ENCODE measurements around the gene DEFB131B.
A peak's percentile ranks its signal among the peaks of the same experiment; 100 is the strongest.
"Not testable (repeated sequence)": the region's sequence is repeated elsewhere in the genome, so short reads cannot be mapped to it uniquely, and the experiment has no call there.

The DEFB131B gene

DNA sequence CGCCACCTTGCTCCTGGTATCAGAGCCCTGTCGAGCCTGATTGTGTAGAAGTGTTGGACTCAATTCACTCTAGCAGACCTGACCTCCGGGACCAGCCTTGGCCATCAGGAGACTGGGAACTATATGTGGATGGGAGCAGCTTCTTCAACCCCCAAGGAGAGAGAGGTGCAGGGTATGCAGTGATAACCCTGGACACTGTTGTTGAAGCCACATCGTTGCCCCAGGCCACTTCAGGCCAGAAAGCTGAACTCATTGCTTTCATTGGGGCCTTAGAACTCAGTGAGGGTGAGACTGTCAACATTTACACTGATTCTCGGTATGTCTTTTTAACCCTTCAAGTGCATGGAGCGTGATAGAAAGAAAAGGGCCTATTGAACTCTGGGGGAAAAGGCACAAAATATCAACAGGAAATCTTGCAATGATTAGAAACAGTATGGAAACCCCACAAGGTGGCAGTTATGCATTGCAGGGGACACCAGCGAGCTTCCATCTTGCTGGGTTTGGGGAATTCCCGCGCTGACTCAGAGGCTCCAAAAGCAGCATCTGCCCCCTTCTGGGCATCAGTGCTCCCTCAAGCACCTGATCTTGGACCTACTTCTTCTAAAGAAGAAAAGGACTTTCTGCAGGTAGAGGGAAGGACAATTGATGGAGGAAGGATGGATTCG is 33.2 kb downstream of the DEFB131B start:
- DNase-seq, result not testable (repeated sequence)

DNA sequence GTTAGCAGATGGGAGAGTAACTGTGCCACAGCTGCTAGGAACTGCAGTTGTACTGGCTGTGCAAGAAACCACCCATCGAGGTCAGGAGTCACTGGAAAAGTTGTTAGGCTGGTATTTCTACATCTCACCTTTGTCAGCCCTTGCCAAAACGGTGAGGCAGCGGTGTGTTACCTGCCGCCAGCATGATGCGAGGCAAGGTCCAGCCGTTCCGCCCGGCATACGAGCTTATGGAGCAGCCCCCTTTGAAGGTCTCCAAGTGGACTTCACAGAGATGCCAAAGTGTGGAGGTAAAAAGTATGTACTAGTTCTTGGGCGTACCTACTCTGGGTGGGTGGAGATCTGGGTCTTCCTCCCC is 33.7 kb downstream of the DEFB131B start:
- not testable (repeated sequence) for DNase-seq

DNA sequence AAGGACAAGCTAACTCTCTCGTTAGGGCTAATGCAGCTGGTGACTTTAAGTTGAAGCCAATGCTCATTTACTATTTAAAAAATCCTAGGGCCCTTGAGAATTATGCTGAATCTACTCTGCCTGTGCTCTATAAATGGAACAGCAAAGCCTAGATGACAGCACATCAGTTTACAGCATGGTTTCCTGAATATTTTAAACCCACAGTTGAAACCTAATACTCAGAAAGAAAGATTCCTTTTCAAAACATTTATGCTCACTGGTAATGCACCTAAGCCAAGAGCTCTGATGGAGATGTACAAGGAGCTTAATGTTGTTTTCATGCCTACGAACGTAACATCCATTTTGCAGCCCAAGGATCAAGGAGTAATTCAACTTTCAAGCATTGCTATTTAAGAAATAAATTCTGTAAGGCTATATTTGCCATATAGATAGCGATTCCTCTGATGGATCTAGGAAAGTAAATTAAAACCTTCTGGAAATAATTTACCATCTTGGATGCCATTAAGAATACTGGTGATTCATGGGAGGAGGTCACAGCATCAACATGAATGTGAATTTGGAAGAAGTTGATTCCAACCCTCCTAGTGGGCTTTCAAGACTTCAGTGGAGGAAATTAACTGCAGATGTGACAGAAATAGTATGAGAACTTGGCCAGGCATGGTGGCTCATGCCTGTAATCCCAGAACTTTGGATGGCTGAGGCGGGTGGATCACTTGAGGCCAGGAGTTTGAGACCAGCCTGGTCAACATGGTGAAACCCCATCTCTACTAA is 35.7 kb downstream of the DEFB131B start:
- no peak for DNase-seq

DNA sequence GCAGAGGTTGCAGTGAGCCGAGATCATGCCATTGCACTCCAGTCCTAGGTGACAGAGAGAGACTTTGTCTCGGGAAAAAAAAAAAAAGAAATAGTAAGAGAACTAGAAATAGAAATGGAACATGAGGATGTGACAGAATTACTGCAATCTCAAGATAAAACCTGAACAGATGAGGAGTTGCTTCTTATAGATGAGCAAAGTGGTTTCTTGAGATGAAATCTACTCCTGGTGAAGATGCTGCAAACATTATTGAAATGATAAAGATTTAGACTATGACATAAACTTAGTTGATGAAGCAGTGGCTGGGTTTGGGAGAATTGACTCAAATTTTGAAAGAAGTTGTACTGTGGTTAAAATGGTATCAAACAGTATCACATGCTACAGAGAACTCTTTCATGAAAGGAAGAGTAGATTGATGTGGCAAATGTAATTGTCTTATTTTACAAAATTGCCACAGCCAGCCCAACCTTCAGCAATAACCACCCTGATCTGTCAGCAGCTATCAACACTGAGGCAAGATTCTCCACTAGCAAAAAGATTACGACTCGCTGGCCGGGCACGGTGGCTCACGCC is 36.5 kb downstream of the DEFB131B start:
- no peak for DNase-seq

DNA sequence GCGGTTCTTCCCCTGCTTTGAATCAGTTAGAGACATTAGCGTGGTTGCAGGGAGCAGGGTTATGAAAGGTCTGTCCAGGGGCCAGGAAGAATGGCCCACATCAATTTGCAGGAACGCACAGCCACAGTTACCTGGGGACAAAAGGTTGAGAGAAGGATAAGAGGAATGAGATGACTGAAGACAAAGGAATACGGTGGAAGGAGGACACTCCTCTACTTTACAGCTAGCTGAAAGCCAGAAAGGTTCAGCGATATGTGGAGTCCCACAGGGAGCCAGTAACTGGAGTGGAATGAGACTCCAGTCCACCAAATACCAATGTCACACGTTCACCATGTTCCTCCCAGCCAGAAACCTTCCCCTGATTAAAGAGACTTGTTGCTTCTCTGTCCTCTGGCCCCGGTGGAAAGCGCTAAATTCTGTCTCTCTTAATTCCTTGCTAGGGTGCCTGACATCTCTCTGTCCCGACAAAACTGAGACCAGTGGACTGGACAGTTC is 39.4 kb downstream of the DEFB131B start:
- DNase-seq, result no peak

DNA sequence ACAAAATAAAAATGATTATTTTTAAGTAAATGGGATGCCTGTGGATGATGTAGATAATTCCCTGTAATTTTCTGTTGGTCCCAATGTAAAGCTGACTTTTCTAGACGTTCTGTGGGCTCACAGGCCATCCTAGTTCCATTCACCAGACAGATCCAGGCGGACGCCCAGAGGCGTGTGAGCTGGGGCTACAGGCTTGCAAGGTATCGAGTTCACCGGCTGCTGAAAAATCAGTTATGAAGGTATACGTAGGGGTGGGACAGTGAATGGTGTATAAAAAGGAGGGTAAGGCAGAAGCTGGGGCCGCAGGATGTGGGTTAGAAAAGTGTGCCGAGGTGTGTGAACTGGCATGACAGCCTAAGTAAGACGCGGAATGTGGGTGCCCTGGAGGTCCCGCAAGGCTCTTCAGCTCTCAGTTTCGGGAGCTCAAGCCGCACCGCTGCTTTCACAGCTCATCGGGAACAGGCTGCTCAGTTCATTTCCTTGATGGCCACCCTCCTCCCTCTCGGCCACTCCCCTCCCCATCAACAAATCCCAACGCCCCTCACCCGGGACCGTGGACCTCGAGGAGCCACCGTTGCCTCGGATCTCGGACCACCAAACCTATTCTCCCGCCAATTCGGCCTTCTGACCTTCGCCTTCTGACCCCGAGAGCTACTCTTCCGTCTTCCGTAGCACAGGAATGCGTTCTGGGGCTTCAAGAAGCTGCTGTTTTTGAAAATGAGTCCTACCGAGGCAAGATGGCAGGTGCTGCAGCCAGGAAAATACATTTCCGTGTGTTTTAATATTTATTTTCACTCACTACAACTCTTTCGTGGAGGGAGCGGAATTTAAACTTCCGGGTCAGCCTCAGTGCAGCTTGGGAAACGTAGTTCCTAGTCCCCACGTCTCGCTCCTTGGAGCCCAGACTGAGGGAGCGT is 49.8 kb downstream of the DEFB131B start, which contains the start of gene XNDC1N:
XNDC1N (minus strand) TSS at position 775 of the 917 bp plus-strand sequence. CDS start 5,241 bp downstream, outside the sequence.
- DNase-seq, result peak in 54 of 56 donors; percentile 32 to 97 (median 84)

DNA sequence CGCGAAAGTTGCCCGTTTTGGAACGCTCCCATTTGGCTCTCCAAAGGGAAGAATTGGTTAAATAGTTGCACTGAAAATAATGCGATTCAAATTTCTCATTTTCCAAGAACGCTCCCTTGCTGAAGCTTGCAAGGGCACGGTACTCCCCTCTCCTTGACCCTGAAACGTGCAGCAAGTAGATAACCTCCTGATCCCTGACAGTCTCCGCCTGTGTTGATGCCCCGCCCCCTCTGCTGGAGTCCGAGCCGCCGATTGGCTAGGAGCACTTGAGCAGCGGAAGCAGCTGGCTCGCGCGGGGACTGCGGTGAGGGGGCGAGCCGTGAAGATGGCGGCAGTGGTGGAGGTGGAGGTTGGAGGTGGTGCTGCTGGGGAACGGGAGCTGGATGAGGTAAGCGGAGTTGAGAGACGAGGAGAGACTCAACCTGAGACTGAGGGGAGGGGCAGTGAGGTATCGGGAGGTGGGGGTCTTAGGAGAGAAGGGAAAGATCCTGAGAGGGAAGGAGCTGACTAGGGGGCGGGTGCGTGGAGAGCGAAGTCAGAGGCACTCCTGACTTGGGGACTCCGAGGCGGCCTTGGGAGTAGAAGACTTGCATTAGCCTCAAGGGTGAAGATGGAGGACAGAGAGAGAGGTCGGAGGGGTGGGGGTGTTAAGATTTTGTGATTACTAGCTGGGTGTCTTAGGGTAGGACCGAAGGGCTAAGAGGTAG is 50.6 kb downstream of the DEFB131B start, which contains the start of gene RNF121:
RNF121 (plus strand) TSS at position 310 of the 707 bp plus-strand sequence; CDS start at position 326, 16 bp downstream.
- peak; percentile 73 to 98 (median 95) for DNase-seq

DNA sequence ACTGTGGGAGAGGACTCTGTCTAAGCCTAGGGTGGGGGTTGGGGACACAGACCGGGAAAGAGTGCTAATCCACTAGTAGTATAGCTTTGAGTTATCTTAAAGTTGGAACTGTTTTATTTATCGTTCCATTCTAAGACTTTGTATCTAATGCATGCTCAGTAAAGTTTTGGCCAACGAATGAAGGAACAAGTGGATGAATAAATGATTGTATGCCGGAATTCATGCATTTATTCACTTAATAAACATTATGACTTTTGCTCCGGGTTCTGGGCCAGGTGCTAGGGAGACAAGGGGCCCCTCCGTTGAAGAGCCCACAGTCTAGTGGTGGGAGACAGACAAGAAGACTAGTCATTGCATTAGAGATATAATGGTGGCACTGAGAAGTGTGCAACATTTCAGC is 51.2 kb downstream of the DEFB131B start:
- DNase-seq, result no peak

DNA sequence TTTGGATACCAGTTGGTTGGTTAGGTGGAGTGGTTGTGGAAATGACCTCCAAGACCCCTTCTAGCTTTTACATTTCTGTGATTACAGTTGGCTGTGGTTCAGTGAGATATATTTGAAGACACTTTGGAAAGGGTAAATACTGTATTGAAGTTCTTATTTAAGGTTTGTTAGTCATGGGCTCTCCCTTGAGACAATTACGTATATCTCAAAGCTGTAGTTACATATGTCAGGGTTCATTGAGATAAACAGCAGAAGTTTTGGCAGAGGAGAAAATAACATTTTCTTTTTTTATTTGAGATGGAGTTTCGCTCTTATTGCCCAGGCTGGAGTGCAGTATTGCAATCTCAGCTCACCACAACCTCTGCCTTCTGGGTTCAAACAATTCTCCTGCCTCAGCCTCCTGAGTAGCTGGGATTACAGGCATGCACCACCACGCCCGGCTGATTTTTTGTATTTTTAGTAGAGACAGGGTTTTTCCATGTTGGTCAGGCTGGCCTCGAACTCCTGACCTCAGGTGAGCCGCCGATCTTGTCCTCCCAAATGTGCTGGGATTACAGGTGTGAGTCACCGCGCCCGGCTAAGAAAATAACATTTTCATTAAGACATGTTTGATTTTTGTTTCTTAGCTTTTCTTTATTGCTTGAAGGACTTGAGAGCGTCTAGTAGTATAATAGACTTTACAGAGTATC is 52.4 kb downstream of the DEFB131B start:
- DNase-seq, result no peak

DNA sequence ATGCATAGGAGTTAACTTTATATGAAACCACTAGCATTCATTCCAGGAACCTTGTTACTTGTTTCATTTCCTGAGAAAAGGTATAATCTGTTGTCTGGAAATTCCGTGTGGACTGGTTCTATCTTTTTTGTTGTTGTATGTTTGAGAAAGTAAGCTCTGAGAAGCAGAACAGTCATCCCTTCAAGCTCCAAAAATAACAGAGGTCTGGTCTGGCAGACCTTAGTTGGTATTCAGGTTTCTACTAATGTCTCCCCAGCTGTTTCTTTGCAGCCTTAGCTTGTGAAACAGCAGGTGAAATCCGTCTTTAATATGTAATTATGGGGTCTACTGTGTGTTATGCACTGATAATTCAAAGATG is 53.0 kb downstream of the DEFB131B start:
- DNase-seq, result no peak

DNA sequence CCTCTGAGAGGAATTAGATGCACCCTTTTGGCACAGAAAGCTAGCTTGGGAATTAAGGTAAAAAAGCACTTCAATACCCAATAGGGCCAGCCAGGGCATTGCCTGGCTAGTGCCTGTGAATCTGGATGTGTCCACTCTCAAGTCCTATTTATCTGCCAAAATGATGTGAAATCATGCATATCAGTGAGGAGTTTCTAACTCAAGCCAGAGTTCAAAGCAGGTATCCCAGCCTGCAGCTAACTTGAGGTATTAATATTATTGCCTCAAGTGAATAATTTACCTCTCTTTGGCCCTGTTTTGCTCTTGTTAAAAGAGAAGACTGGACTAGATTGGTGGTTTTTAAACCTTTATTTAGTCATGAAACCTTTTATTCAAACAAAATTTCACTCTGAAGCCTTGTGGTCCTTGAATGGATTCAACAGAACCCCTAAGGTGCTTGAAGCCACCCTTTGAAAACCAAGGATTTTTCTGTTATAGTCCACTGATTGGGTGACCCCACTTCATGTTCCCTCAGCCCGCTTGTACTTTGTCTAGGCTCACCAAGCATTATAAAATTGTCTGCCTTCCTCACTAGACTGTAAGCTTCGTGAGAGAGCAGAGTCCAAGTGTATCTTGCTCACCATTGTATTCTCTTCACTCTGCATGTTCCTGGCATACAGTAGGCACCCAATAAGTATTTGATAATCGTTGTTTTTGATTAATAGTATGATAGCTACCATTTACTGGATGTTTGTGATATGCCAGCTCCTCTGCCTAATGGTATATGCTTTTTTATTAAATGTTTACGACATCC is 55.1 kb downstream of the DEFB131B start:
- DNase-seq, result no peak

Measured in amygdala (tissue), 56 donors.